OCI-LY1 (cell line): ENCODE results near the gene DONSON.

ENCODE experiments used
- H2AFZ ChIP-seq: fragments of 200-600 bp; sonication (generic), shearing (Covaris generic); 2 replicates; pipeline ENCODE4 v1.6.0; 2014; ENCODE audit warnings: antibody characterized with exemption, mild to moderate bottlenecking, low read length
- H3F3A ChIP-seq: fragments of 200-600 bp; sonication (generic), shearing (Covaris generic); 2 replicates; pipeline ENCODE4 v1.6.0; 2014; ENCODE audit warnings: mild to moderate bottlenecking, antibody characterized with exemption, low read length, moderate library complexity; ENCODE audit not compliant: insufficient read depth
- H3K27ac ChIP-seq: fragments of 200-600 bp; sonication (generic); 2 replicates; pipeline ENCODE4 v1.5.1; 2014; ENCODE audit warnings: low read length, mixed run types, mild to moderate bottlenecking, low read depth; ENCODE audit not compliant: poor library complexity, severe bottlenecking
- H3K27me3 ChIP-seq: fragments of 200-600 bp; sonication (generic); 2 replicates; pipeline ENCODE4 v1.6.0; 2014; ENCODE audit warnings: antibody characterized with exemption, mild to moderate bottlenecking, low read length, moderate library complexity; ENCODE audit not compliant: insufficient read depth
- H3K36me3 ChIP-seq: fragments of 200-600 bp; sonication (generic); 2 replicates; pipeline ENCODE4 v1.6.1; 2014; ENCODE audit warnings: mild to moderate bottlenecking, antibody characterized with exemption, low read length, moderate library complexity, mixed read lengths; ENCODE audit not compliant: insufficient read depth
- H3K4me1 ChIP-seq: fragments of 200-600 bp; sonication (generic); 2 replicates; pipeline ENCODE4 v1.5.1; 2014; ENCODE audit warnings: mild to moderate bottlenecking, low read length, moderate library complexity; ENCODE audit not compliant: insufficient read depth, severe bottlenecking
- H3K4me2 ChIP-seq: fragments of 200-600 bp; sonication (generic), shearing (Covaris generic); 2 replicates; pipeline ENCODE4 v1.6.1; 2014; ENCODE audit warnings: low read length
- H3K4me3 ChIP-seq: fragments of 200-600 bp; sonication (generic); 2 replicates; pipeline ENCODE4 v1.5.1; 2014; ENCODE audit warnings: low read length, low read depth, mild to moderate bottlenecking, mixed read lengths; ENCODE audit not compliant: poor library complexity, severe bottlenecking
- H3K79me2 ChIP-seq: fragments of 200-600 bp; shearing (Covaris generic); 2 replicates; pipeline ENCODE4 v1.6.1; 2016; ENCODE audit warnings: mixed run types, low read length, mixed read lengths; ENCODE audit not compliant: insufficient read depth
- H3K9ac ChIP-seq: fragments of 200-600 bp; sonication (generic), shearing (Covaris generic); 2 replicates; pipeline ENCODE4 v1.6.1; 2014; ENCODE audit warnings: mild to moderate bottlenecking, low read length, mixed read lengths
- H3K9me2 ChIP-seq: fragments of 200-600 bp; sonication (generic), shearing (Covaris generic); 2 replicates; pipeline ENCODE4 v1.6.1; 2014; ENCODE audit warnings: low read depth, mild to moderate bottlenecking, low read length, mixed read lengths
- H3K9me3 ChIP-seq: fragments of 200-600 bp; shearing (Covaris generic); 2 replicates; pipeline ENCODE4 v1.6.1; 2014; ENCODE audit warnings: low read length, mixed read lengths
- H4K20me1 ChIP-seq: fragments of 200-600 bp; sonication (generic), shearing (Covaris generic); 2 replicates; pipeline ENCODE4 v1.6.0; 2016; ENCODE audit warnings: mild to moderate bottlenecking, low read length; ENCODE audit not compliant: insufficient read depth
- CTCF ChIP-seq: fragments of 200-600 bp; sonication (generic), shearing (Covaris generic); IDR thresholded peaks from 2 replicates; pipeline ENCODE4 v1.5.1; 2017; ENCODE audit warnings: mild to moderate bottlenecking, antibody characterized with exemption, low read length, moderate library complexity, mixed read lengths
- EZH2 ChIP-seq: fragments of 200-600 bp; sonication (generic), shearing (Covaris generic); IDR thresholded peaks from 2 replicates; pipeline ENCODE4 v1.8.0; 2017; ENCODE audit warnings: borderline replicate concordance, mixed run types, mild to moderate bottlenecking, antibody characterized with exemption, low read length, moderate library complexity, mixed read lengths

Gene DONSON

GRCh38 chr21:33554982-33555344 is 33.5 kb downstream of the DONSON start:
- H3K79me2 ChIP-seq: peaks cover 72% of the 10 kb centered on the region
- no peak overlapping the region for H3K4me2 ChIP-seq
- H3K4me1 ChIP-seq: no peaks in the 10 kb centered on the region
- H4K20me1 ChIP-seq: peaks cover 4% of the 10 kb centered on the region; the same call in 1 of the 2 replicates
- H3K27me3 ChIP-seq: no peaks in the 10 kb centered on the region
- H3K36me3 ChIP-seq: peaks cover 99% of the 10 kb centered on the region
- H3F3A ChIP-seq: no peaks in the 10 kb centered on the region
- no peak overlapping the region for H3K27ac ChIP-seq
- no peak overlapping the region for H3K9ac ChIP-seq
- H2AFZ ChIP-seq: no peak overlapping the region
- no peaks in the 10 kb centered on the region for H3K9me3 ChIP-seq
- no peak overlapping the region for H3K4me3 ChIP-seq
- H3K9me2 ChIP-seq: no peaks in the 10 kb centered on the region
- TF ChIP-seq CTCF (no peak), EZH2 (no peak)

- Histone ChIP-seq H3K36me3 (peaks cover 99% of the 10 kb centered on the region), H3K4me2 (no peak overlapping the region), H3K4me1 (no peaks in the 10 kb centered on the region), H3K79me2 (peaks cover 75% of the 10 kb centered on the region), H3K27me3 (no peaks in the 10 kb centered on the region), H3K9me3 (no peaks in the 10 kb centered on the region), H3K9me2 (no peaks in the 10 kb centered on the region), H4K20me1 (peaks cover 3% of the 10 kb centered on the region; the same call in 1 of the 2 replicates), H3K4me3 (no peak overlapping the region), H2AFZ (no peak overlapping the region), H3K27ac (no peak overlapping the region), H3F3A (no peaks in the 10 kb centered on the region), H3K9ac (no peak overlapping the region)
- TF ChIP-seq CTCF: no peak
- no peak for TF ChIP-seq EZH2
Observed at GRCh38 chr21:33554236-33554981, 34.1 kb downstream of the DONSON start.

- H3K4me2 ChIP-seq: no peak overlapping the region
- H3K9me3 ChIP-seq: no peaks in the 10 kb centered on the region
- no peaks in the 10 kb centered on the region for H3K9me2 ChIP-seq
- no peak overlapping the region for H3K9ac ChIP-seq
- no peaks in the 10 kb centered on the region for H3K4me1 ChIP-seq
- H3F3A ChIP-seq: no peaks in the 10 kb centered on the region
- peaks cover 99% of the 10 kb centered on the region for H3K36me3 ChIP-seq
- H3K27me3 ChIP-seq: no peaks in the 10 kb centered on the region
- H3K79me2 ChIP-seq: peaks cover 76% of the 10 kb centered on the region
- no peak overlapping the region for H2AFZ ChIP-seq
- no peak overlapping the region for H3K4me3 ChIP-seq
- H4K20me1 ChIP-seq: peaks cover 2% of the 10 kb centered on the region; the same call in 1 of the 2 replicates
- no peak for TF ChIP-seq CTCF
- TF ChIP-seq EZH2: no peak
- H3K27ac ChIP-seq: no peak overlapping the region
Observed at GRCh38 chr21:33552999-33553598, 35.4 kb downstream of the DONSON start.
